ENCODE results near the gene MTX2.

The MTX2 gene

DNA sequence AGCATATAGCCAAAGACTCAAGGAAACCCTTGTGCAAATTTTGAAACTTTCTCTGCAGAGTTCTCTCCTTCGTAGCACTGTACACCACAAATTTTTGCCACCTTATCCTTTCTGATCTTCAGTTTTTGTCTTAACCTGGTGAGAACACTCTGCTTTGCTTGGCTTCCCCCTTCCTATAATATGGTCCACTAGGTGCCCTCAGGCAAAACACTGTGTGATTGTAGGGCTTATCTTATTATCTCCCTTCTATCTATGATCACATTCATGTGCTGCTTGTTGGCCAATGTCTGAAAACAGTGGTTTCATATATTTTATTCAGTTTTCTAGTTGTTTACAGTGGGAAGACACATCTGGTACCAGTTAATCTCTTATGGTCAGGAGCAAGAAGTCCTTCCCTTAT lies 111.1 kb downstream of the MTX2 start:
- no peak for DNase-seq

DNA sequence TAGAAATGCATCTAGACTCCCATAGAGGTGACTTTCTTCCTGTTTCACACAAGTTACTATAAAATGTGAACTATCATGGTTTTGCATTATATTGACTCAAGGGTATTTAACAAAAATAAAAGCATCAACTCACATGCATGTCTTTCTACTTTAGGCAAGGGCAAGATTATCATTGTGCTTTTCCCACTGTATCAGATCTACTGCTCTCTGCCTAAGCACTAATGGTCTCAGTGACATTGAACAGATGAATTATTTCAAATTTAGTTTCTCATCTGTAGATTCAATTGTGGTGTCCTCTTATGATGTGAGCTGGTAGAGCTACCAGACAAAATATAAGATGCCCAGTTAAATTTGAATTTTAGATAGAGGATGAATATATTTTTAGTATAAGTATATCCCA lies 113.9 kb downstream of the MTX2 start:
- no peak for DNase-seq

DNA sequence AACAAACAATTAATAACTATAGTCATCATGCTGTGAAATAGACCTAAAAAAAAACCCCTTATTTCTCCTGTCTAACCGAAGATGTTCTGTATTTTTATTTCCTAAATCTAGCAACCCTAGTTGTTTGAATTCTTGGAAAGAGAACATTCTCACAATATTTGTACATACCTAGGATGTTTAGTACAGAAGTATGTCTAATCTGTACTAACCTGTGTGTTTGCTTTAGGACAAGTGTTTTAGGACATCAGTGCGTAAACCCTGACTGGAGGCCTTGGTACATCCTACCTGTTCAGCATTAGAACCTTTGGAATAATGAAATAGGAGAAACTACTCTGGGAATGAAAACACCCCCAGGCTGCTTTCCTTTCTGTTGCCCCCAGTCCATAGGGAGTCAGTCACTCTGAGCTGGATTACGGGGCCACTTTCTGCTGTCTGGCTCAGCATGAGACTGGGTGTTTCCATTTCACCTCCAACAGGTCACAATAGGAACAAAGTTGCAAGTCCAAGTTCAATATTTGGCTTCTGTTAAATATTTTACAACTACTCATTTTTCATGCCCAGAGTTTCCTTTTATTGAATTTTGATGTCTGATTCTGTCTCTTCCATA lies 114.7 kb downstream of the MTX2 start:
- no peak for DNase-seq

- DNase-seq: no peak
Measured at GRCh38 chr2:176385219-176385759, 116.0 kb downstream of the MTX2 start.

GRCh38 chr2:176385838-176386237 lies 116.6 kb downstream of the MTX2 start:
- DNase-seq: no peak
